HFF-Myc (cell line): ENCODE data around the gene DPP7.

Experiments
- DNase-seq: peaks from one replicate; pipeline ENCODE4 v3.0.0-alpha.2; 2011; ENCODE audit warnings: low read depth; ENCODE audit errors: extremely low read depth
- H3K4me3 ChIP-seq: replicated peaks from 2 replicates; pipeline ENCODE4 v1.5.1; 2011; ENCODE audit warnings: low read depth, mild to moderate bottlenecking, control low read depth, low read length
- TF ChIP-seq, protein P1 (sequence below): IDR thresholded peaks from 2 replicates; pipeline ENCODE4 v1.5.1; 2012; ENCODE audit warnings: mild to moderate bottlenecking, low read depth, low read length, control low read depth; ENCODE audit errors: missing control alignments

DPP7 gene

DNA sequence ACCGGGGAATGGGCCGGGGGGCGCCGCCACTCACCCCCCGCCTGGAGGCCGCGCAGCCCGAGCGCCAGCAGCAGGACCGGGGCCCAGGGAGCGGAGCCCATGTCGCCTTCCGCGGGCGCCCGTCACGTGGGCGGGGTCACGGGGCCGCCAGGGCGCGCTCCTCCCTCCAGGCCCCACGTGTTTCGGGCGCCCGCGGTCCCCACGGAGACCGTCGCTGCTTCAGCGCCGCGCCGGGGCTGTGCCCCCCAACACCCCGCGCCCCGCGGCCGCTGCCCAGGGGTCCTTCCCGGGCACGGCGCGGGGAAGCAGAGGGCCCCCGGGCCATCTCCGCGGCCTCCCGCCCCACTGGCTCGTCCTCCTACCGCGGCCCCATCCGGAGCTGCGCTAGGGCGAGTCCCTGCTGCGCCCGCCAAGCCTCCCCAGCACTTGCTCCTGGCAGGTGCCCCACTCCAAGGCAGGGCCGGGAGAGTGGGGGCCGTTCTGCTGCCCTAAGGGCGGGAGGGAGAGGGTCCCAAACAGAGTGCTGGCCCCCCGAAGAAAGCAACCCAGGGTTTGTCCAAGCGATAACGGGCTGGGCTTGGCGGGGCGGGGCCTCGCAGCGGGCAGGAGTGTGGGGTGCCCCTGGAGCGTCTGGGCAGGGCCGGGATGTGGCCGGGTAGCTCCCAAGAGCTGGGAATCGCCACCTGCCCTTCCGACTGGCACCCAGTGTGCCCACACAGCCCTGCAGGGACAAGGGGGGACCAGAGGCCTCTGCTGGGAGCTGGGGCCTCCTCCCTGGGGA lies at the start of gene DPP7:
DPP7 (minus strand) TSS at position 121 of the 781 bp plus-strand sequence; CDS start at position 101, 20 bp downstream.
- H3K4me3 ChIP-seq, result peak within 1 kb of the TSS; percentile 50
- TF ChIP-seq, protein P1, sequence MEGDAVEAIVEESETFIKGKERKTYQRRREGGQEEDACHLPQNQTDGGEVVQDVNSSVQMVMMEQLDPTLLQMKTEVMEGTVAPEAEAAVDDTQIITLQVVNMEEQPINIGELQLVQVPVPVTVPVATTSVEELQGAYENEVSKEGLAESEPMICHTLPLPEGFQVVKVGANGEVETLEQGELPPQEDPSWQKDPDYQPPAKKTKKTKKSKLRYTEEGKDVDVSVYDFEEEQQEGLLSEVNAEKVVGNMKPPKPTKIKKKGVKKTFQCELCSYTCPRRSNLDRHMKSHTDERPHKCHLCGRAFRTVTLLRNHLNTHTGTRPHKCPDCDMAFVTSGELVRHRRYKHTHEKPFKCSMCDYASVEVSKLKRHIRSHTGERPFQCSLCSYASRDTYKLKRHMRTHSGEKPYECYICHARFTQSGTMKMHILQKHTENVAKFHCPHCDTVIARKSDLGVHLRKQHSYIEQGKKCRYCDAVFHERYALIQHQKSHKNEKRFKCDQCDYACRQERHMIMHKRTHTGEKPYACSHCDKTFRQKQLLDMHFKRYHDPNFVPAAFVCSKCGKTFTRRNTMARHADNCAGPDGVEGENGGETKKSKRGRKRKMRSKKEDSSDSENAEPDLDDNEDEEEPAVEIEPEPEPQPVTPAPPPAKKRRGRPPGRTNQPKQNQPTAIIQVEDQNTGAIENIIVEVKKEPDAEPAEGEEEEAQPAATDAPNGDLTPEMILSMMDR, result no peak
- no peak for DNase-seq

DNA sequence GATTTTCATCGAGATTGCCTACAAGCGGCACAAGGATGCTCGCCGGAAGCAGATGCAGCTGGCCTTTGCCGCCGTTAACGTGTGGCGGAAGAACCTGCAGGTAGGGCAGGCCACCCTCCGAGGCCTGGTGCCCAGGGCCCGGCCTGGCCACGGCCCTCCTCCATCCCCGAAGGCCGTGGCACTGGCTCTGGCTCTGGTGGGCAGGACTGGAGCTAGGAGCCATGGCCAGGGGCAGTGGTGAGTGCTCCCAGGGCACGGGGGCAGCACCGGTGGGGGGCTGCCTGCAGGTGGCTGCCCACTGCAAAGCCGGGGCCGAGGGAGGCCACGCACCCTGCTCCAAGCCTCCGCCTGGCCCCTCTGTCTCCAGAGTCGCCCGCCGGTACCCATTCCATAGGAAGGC lies 49.3 kb upstream of the DPP7 start:
- TF ChIP-seq, protein P1, result no peak
- DNase-seq, result no peak
- H3K4me3 ChIP-seq, result no peak overlapping the region

DNA sequence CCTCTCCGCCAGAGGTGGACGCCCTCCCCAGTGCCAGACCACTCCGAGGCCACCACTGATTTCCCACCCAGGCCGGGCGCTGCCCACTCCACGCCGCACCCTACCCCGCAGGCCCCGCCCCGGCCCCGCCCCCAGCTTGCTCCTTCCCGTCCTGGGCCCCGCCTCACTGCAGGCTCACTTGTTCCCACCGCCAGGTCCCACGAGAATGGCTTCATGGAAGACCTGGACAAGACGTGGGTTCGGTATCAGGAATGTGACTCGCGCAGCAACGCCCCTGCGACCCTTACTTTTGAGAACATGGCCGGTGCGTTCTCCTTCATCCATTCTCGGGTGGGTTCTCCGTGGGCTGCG lies 48.8 kb upstream of the DPP7 start:
- no peak overlapping the region; the same call in 1 of the 2 replicates for H3K4me3 ChIP-seq
- DNase-seq, result no peak

DNA sequence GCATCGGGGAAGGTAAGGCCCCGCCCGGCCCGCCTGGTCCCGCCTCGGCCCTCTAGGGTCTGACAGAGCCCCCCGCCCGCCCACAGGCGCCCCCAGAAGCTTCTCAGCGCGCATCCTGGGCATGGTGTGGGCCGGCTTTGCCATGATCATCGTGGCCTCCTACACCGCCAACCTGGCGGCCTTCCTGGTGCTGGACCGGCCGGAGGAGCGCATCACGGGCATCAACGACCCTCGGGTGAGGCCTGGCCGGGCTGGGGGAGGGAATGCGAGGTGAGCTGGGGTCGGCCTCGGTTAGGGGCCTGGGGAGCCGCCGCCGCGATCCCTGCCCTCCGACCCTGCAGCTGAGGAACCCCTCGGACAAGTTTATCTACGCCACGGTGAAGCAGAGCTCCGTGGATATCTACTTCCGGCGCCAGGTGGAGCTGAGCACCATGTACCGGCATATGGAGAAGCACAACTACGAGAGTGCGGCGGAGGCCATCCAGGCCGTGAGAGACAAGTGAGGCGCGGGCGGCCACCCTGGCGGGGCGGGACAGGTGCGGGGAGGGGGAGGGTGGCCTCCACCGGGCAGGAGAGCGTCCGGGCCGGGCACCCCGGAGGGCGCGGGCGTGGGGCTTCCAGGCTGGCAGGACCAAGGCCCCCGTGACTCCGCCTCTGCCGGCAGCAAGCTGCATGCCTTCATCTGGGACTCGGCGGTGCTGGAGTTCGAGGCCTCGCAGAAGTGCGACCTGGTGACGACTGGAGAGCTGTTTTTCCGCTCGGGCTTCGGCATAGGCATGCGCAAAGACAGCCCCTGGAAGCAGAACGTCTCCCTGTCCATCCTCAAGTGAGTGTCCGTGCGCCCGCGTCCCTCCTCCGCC lies 48.2 kb upstream of the DPP7 start:
- TF ChIP-seq, protein P1, result no peak
- no peak overlapping the region; the same call in 1 of the 2 replicates for H3K4me3 ChIP-seq
- no peak for DNase-seq

More for the DNA sequence above, 48.8 kb upstream of the DPP7 start:
- TF ChIP-seq, protein P1, result no peak

DNA sequence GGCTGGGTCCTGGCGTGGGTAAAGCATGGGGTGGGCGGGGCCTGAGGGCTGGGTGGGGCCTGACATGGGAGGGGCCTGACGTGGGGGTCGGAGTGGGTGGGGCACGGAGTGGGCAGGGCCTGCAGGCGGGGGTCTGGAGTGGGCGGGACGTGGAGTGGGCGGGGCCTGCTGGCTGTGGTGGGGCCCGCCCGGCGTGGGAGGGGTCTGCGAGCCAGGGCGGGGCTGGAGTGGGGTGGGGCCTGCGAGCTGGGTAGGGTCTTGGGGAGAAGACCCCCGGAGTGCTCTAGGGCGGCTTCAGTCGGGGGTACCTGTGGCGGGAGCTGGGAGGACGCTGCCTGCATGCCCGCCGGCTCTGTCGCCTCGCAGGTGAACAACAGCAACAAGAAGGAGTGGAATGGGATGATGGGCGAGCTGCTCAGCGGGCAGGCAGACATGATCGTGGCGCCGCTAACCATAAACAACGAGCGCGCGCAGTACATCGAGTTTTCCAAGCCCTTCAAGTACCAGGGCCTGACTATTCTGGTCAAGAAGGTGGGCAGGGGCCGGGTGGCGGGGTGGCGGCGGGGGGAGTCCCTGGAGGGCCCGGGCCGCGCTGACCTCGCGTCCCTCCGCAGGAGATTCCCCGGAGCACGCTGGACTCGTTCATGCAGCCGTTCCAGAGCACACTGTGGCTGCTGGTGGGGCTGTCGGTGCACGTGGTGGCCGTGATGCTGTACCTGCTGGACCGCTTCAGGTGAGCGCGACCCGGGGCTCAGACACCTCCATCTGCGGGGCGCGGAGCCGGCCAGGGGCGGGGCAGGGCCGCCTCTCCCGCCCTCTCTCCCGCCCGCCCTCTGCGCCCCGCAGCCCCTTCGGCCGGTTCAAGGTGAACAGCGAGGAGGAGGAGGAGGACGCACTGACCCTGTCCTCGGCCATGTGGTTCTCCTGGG lies 47.3 kb upstream of the DPP7 start:
- TF ChIP-seq, protein P1, result no peak
- DNase-seq, result no peak
- H3K4me3 ChIP-seq, result no peak overlapping the region

DNA sequence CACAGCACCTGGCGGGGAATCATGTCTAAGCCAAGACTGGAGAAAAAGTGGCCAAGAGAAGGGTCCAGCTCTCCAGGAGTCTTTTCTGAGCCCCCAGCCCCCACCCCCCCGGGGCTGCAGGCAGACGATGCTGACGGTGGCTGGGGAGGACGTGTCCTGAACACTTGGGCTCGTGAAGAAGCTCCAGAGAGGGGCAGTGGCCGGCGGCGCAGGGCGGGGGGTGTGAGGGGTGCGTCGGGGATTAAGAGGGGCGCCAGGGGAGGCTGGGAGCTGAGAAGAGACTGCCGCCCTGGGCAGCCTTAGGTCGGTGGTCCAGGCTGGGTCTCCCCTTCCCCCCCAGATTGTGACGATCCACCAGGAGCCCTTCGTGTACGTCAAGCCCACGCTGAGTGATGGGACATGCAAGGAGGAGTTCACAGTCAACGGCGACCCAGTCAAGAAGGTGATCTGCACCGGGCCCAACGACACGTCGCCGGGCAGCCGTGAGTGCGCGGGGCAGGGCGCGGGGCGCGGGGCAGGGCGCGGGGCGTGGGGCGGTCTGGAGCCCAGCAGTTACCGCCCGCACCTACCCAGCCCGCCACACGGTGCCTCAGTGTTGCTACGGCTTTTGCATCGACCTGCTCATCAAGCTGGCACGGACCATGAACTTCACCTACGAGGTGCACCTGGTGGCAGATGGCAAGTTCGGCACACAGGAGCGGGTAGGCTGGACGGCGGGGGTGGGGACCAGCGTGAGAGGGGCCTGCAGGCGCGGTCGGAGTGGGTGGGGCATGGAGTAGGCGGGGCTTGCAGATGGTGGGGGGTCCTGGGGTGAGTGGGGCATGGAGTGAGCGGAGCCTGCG lies 46.4 kb upstream of the DPP7 start:
- no peak for DNase-seq
- TF ChIP-seq, protein P1, result no peak
- H3K4me3 ChIP-seq, result no peak overlapping the region
